ENCODE measurements around the gene RAB31.
"Not testable (repeated sequence)": the region's sequence is repeated elsewhere in the genome, so short reads cannot be mapped to it uniquely, and the experiment has no call there.

RAB31 gene, protein sequence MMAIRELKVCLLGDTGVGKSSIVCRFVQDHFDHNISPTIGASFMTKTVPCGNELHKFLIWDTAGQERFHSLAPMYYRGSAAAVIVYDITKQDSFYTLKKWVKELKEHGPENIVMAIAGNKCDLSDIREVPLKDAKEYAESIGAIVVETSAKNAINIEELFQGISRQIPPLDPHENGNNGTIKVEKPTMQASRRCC

DNA sequence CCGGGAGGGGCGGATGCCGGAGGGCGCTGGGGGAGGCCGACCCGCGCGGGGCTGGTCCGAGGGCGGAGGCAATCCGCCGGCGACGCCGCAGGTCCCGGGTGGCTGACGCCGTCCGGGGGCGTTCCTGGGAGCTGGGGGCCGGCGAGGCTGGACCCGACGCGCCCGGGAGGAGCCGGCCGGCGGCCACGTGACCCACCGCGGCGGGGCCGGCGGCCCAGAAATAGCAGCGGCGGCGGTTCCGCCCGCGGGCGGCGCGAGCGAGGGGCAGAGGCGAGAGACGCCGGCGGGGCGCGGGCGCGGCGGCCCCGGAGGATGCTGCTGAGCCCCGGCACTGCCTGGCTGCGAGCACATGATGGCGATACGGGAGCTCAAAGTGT lies at the start of gene RAB31:
Gene RAB31, plus strand, starts transcription at position 245 of the 377 bp plus-strand sequence. Its CDS starts 105 bp downstream, at position 350.
- peak; percentile 83 for DNase-seq

DNA sequence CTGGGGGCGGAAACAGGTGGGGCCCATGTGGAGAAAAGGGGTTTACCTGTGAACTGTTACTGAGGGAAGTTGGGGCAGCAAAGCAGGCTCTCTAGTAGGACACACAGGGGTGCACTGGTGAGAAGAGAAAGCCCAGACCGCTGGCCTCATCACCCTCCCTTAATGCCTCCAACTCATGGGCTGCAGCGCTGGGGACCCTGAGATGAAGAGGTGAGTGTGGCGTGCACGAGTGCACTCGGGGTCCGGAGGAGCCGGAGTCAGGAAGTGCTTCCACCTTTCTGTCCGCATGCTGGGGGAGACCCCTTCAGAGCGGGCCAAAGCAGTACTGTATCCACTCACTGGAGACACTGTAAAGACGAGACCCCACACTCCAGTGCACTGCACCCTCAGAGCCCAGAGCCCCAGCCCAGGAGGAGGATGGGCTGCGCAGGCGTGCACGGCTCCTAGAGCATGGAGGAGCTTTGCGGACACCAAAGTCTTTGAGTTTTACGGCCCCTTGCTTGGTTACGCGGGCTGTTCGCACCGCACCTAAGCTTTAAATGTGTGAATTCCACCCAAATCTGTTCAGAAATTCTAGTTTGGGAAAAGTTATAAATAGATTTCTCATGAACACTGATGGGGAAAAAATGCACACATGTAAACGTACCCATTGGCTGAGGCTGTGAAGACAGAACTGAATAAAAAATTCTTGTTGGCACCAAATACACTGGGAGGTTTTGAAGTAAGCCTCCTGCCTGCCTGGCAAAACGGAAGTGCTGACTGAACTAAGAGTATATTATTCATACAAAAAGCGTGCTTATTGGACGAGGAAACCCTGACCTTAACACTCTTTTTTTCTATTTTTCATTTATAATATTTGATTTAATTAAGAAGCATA lies 48.4 kb upstream of the RAB31 start:
- DNase-seq, result no peak

DNA sequence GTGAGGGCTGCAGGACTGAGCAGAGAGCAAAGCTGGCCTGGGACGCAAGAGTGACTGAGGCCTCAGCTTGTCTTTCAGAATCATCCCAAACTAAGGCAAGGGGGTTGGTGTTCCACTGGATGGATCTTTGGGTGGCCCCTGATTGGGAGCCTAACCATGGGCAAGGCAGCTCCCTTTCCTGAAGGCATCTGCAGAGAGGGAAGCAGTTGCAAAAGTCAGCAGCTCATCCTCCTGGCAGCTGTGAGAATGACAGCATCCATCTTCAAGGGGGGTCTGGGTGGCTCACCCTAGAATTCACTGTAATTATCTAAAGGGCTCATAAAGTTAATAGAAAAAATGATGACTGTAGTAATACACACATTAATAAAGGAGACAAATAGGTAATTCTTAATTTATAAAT lies 46.5 kb upstream of the RAB31 start:
- peak; percentile 38 for DNase-seq

DNA sequence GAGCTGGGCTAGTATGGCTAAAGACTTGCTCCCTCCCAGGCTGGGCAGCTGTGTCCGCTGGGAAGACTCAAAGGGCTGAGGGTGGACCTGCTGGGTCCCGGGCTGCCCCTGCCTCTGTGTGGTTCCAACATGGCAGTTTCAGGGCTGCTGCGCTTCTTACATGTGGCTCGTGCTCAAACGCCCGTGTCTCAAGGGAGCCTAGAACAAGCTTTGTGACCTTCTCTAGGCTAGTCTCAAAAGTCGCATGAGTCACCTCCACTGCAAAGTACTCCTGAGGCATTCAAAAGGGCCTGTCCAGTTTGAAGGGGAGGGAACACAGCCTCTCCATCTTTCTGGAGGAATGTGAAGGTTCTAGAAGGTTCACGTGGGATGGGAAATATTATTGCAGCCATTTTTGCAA lies 44.7 kb upstream of the RAB31 start:
- DNase-seq, result no peak

DNA sequence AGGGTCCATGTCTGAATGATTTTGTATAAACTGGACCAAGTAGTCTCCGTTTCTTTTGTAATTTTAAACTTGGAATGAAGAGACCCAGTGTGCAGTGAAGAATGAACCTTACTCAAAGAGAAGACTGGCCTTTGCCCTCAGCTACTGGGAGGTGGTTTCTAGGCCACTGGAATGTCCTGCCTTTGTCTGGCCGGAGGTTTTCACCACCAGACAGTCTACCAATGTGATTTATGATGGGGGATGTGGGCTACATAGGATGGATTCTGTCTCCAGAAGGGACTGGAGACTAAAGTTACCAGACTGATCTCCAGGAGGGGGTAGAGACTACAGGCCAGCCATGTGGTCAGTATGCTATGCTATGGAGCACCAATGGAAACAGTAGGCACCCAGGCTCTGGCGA lies 42.8 kb upstream of the RAB31 start:
- DNase-seq, result no peak

DNA sequence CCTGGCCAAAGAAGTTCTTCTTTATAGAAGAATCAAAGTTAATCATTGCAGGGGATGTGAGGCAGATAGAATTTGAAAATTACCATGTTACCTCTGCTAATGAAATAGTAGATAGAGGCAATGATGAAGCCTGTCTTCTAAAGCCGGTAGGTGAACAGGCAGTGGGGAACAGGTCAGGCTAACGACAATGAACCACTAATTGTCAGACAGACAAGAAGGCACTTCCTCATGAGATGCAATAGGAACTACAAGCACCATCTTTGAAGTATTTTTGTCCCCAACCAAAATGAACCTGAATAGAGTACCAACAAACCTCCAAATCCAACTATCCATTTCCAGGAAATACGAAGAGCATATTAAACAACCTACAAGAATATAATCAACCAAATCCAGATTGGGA lies 41.6 kb upstream of the RAB31 start:
- no peak for DNase-seq

DNA sequence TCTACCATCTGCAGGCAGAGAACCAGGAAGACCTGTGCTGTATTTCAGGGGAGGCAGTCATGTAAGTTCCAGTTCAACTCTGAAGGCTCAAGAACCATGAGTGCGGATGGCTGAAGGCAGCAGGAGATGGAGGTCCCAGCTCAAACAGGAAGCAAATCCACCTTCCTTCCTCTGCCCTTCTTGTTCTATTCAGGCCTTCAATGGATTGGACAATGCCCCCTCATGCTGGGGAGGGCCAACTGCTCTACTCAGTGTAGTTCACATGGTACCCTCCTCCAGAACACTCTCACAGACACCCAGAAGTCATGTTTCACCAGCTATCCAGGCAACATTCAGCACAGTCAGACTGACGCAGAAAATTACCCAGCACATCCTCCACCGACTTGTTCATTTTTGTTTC lies 39.1 kb upstream of the RAB31 start:
- no peak for DNase-seq

DNA sequence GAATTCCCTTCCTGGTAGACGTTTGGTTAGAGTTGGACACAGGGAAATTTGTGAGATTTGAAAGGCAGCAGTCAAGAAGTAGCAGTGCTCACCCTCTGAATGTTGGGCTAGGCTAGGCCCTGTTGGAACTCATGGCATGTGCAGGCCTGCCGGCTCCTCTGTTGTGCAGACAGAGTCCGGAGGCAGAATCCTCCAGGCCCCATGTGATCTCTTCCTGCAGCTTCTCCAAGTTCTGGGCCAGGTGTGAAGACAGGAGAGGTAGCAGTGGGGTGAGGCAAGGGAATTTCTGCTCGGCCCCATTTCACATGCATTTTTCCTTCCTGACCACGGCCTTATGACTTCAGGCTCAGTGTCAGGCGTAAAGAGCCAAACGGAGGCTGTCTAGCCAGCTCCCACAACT lies 36.9 kb upstream of the RAB31 start:
- DNase-seq, result no peak

DNA sequence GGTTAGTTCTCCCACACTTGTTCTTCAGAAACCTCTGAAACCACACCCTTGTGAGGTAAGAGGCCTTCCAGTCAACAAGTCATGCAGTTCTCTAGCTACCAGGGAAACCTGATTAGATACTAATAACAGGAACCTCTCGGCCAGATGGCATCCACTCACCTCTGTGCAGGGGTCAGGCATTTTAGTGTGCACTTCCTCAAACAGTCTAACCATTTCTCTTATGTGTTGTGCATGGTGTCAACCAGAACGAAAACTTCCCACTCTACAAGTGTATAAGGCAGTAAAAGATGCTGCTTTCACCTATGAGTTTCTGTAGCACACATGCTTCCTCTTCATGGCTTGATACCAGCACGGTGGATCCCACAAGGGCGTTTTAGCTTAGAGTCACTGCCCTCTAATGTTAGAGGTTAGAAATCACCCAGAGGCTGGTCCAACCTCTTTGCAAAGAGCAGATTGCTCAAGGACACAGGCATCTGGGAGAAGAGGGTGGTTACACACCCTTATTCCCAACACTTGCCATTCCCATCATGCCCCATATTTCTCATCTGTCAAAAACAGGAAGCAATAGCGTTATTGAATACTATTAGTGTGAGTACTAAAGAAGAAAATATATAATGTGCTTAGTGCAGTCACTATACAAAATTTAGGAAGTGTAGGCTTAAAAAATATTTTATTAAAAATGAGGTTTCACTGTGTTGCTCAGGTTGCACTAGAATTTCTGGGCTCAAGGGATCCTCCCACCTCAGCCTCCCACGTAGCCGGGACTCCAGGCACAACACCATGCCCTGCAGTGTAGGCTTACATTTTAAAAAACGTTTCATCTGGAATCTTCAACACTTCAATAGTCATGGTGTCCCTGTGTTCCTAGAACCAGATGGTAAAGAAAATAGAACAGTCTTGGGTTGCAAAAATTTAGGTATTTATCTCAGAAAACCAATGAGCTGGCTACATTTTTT lies 34.5 kb upstream of the RAB31 start:
- DNase-seq, result peak; percentile 72

DNA sequence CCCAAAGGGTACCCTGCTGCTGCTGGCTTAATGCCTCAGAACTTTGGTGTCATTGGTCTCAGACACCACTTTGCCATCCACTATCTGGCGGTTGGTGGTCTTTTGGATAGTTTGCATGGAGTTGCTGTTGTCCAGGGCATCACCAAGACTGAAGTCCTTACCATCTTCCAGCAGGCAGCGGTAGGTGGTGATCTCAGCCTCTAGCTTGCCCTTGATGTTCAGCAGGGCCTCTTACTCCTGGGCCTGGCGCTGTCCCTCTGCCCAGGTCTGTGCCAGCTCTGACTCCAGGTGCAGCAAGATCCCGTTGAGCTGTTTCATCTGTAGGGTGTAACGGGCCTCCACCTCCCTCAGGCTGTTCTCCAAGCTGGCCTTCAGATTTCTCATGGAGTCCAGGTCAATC lies 29.9 kb upstream of the RAB31 start:
- not testable (repeated sequence) for DNase-seq

DNA sequence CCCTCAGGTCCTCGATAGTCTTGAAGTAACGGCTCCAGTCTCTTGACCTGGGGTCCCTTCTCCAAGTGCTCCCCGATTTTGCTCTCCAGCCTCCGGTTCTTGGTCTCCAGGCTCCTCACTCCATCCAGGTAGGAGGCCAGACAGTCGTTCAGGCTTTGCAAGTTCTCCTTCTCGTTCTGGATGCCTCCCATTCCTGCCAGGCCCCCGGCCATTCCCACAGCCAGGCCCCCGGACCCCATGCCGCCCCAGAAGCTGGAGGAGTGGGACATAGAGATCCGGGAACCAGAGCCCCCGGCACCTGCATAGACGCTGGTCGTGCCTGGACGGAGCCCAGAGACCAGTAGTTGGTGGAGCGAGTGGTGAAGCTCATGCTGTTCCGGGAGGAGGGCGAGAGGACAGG lies 29.0 kb upstream of the RAB31 start:
- DNase-seq, result no peak

DNA sequence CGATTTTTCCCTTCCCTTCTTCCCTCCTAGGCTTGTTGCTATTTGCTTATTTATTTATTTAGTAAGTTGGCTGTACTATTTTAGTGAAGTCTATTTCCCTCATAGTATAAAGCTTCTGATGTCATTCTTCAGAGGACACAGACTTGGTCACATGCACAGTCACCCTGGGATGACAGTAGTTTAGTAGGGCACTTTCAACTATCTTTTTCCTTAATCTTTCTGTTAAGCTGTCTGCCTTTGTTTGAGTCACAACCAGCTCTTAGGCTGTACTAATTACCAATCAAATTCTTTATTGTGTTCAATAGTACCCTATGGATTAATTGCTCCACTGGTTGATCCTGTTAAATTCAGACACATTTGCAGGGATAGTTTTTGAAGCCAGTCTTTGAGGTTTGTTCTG lies 26.9 kb upstream of the RAB31 start:
- no peak for DNase-seq

DNA sequence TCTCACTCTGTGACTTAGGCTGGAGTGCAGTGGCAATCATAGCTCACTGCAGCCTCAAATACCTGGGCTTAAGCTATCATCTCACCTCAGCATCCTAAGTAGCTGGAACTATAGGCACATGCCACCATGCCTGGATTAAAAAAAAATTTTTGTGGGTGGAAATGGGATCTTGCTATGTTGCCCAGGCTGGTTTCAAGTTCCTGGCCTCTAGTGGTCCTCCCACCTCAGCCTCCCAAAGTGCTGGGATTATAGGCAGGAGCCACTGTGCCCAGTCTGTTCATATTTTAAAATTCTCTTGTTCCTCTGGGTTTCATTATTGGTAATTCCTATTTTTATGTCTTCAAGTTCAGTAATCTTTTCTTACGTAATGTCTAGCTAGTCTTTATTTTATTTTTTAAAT lies 25.5 kb upstream of the RAB31 start:
- DNase-seq, result no peak

DNA sequence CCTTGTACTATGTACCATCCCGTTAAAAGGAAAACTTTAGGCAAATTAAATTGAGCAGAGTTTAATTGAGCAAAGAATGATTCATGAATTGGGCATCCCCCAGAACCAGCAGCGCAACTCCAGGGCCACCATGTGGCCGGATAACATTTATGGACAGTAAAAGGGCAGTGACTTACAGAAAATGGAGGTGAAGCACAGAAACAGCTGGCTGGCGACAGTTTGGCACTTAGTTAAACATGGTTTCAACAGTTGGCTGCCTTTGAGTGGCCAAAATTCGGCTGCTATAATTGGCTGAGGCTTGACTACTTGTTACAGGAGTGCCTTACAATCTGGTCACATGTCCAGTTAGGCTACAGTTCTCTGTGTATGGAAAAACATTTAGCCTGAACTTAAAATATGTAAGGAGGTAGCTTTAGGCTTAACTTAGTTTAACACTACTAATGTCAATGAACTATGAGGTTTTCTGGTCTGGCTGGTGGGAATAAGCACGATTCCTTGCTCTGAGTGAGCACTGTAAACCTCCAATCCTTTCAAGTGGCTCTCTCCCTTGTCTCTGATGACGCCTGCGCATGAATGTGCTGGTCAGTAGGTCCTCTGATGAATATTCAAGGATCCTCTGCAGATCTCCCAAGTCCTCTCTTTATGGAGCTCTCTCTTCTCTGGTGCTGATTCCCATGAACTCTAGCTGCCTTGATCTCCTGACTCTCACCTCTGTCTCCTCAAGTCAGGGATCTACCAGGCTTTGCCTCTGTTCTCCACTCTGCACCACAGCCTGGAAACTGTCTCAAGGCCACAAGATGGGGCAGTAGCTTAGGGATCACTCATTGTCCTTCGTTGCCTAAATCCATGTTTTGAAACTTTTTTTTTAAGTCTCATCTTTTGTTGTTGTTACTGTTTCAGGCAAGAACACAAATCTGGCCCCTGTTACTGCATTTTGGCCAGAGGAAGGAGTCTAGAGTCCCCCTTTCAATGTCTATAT lies 24.4 kb upstream of the RAB31 start:
- peak; percentile 79 for DNase-seq

DNA sequence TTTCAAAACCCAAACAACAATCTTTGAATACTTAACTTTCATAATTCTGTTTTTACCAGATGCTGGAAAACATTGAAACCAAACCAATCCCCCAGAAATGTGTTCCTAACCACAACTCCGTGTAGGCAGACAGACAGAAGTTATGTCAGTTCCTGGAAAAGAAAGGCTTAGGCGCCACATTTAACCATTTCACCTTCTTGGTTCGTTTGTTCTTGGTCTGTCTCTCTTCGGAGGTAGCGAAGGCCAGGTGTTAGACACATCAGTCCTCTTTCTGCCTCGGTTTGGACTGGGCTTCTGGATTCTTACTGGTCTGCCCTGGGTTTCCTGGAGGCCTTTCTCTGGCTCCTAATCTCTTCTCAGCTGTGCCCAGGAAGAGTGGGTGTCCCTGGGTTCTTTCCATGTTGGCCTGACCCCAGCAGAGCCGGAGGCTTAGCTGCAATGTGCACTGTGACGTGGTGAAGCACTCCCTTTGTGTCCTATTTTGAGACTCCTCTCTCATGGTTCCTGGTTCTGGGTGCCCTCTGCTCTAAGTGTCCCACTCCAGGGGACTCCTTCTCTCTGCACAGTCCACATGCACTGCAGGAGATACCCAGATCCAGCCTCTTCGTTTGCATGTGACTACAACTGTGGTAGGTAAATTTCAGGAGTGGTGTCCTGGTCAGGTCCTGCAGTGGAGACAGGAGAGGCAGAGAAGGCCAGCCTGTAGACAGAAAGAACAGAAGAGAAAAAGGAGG lies 23.1 kb upstream of the RAB31 start:
- peak; percentile 72 for DNase-seq

DNA sequence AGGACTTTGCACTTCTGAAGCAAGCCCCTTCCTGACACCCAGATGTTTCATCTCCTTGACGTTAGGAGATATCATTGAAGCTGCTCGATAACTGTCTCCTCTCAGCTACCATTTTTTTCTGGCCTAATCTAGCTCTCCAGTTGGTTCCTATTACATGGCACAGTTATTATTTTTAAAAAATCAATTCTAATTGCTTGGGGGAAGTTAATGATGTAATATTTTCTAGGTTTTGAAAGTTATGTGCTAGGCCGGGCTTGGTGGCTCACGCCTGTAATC lies 22.5 kb upstream of the RAB31 start:
- DNase-seq, result no peak

DNA sequence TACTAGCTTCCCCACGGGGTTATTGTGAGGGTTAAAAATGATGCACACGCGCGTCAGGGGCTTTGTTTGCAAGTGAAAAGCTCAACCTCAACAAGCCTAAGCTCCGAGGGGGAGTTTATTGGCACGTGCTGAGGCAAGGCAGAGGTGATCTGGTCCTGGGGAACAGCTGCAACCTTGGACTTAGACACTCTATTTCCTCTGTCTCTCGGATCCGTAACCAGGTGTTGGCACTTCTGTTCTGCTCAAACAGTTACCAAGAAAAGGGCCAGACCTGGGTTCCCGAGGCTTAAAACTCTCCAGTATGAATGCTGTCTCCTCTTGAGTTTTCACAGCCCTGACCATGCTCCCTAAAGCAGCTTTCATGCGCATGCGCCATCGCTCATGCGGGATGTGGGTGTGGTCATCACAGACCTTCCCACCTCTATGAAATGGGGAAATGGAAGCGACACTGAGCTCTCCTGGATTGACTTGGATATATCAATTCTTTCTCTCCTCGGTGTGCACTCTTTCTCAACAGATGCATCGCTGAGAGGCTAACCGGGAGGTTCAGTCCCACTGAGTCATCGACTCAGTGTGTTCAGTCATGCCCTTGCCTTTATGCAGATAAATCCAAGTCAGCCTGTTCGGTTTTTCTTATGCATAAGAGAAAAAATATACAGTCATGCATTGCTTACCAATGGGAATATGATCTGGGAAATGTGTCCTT lies 19.9 kb upstream of the RAB31 start:
- peak; percentile 42 for DNase-seq

DNA sequence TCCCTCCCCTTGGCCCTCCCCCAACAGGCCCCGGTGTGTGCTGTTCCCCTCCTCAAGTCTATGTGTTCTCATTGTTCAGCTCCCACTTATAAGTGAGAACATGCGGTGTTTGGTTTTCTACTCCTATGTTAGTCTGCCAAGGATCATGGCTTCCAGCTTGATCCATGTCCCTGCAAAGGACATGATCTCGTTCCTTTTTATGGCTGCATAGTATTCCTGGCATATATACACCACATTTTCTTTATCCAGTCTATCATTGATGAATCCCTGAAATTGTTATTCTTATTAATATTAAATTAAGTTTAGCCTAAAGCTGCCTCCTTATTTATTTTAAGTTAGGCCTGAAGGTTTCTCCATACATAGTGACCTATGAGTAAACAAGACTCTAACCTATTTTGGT lies 18.8 kb upstream of the RAB31 start:
- no peak for DNase-seq

DNA sequence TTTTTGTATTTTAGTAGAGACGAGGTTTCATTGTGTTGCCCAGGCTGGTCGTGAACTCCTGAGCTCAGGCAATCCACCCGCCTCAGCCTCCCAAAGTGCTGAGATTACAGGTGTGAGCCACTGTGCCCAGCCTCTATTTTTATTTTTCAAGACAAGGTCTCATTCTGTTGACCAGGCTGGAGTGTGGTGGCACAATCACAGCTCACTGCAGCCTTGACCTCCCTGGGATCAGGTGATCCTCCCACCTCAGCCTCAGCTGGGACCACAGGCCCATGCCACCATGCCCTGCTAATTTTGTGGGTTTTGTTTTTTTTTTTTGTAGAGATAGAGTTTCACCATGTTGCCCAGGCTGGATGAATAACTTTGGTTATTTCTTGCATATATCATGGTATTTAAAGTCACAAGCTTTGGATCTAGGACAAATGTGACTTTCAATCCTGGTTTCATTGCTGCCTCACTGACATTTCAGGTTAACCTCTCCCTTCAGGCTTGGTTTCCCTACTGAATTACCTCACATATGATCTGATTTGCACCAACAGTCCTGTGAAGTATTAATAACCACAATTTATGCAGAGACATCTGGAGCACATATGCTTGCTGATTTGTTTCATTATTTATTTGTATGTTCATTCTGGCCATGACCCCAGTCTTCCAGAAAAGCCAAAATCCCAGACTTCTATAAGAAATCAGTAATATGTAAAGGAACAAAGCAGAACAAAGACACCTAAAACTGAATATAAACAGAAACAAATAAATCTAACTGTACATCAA lies 17.5 kb upstream of the RAB31 start:
- DNase-seq, result peak; percentile 43

DNA sequence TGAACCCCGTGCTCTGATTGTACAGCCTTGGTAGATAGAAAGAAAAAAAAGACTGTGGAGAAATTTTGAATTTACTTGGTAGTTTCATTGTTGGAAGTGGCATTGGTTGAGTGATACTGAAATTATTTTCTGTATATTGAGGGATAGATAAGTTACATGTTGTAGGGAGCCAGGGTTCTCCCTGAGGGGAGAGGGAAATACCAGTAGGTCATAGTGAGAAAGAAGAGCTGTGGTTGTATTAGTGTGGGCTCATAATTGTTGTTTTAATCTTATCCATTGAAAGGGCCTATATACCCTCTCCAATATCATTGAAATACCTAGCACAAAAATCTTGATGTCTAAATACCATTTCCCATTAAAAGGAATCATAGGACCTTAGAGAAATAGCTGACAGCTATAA lies 16.9 kb upstream of the RAB31 start:
- DNase-seq, result no peak

All from fibroblast of skin of right quadriceps (primary cell).